GM12891 (cell line): ENCODE data around the gene CYP24A1.

Source experiments
- POLR2A ChIP-seq: IDR thresholded peaks from 2 replicates; pipeline ENCODE4 v1.6.1; 2011; ENCODE audit warnings: low read depth, low read length, control low read depth
- POLR2AphosphoS5 ChIP-seq: IDR thresholded peaks from 2 replicates; pipeline ENCODE4 v1.6.1; 2011; ENCODE audit warnings: low read depth, low read length, control low read depth
- SPI1 ChIP-seq: IDR thresholded peaks from 2 replicates; pipeline ENCODE4 v1.6.1; 2011; ENCODE audit warnings: low read depth, low read length, control low read depth

DNA sequence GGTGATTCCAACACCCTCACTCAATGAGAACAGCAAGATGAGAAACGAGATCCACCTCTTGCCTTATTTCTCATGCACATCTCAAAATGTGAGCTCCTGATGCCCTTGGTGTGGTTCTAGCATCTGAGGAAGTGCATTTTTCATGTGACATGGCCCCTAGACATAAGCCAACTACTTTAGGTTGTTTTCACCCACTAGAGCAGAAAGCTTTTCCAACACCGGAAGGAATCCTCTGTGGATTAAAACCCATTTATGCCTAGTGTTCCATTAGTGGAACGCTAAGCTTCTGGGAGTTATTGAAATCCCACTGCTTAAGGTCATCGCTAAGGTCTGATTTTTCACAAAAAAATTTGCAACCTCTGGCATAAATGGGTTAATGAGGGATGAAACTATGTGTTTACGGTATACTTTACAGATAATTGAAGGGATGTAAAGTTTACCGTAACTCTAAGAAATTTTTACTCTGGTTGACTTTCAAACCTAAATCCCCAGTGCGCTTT is 24.0 kb downstream of the CYP24A1 start:
- TF ChIP-seq POLR2A (no peak), POLR2AphosphoS5 (no peak), SPI1 (no peak)
